TTC549 (cell line): ENCODE measurements around the gene SEC23A.
"Not testable (repeated sequence)": the region's sequence is repeated elsewhere in the genome, so short reads cannot be mapped to it uniquely, and the experiment has no call there.

Source experiments
- FAIRE-seq: peaks from 2 replicates; lab custom pipeline; 2012; peaks lifted over from hg19 to GRCh38; lab: Jason Lieb, UNC

SEC23A gene

GRCh38 chr14:39029789-39030188 lies 73.2 kb downstream of the SEC23A start:
- FAIRE-seq: no peak

- no peak for FAIRE-seq
These were observed 74.4 kb downstream of the SEC23A start for GRCh38 chr14:39028620-39029019.

GRCh38 chr14:39025810-39026627 lies 77.0 kb downstream of the SEC23A start:
- no peak for FAIRE-seq

GRCh38 chr14:39025250-39025809 lies 77.7 kb downstream of the SEC23A start:
- no peak for FAIRE-seq

- FAIRE-seq: no peak
These were observed 78.8 kb downstream of the SEC23A start for GRCh38 chr14:39023939-39024871.

DNA sequence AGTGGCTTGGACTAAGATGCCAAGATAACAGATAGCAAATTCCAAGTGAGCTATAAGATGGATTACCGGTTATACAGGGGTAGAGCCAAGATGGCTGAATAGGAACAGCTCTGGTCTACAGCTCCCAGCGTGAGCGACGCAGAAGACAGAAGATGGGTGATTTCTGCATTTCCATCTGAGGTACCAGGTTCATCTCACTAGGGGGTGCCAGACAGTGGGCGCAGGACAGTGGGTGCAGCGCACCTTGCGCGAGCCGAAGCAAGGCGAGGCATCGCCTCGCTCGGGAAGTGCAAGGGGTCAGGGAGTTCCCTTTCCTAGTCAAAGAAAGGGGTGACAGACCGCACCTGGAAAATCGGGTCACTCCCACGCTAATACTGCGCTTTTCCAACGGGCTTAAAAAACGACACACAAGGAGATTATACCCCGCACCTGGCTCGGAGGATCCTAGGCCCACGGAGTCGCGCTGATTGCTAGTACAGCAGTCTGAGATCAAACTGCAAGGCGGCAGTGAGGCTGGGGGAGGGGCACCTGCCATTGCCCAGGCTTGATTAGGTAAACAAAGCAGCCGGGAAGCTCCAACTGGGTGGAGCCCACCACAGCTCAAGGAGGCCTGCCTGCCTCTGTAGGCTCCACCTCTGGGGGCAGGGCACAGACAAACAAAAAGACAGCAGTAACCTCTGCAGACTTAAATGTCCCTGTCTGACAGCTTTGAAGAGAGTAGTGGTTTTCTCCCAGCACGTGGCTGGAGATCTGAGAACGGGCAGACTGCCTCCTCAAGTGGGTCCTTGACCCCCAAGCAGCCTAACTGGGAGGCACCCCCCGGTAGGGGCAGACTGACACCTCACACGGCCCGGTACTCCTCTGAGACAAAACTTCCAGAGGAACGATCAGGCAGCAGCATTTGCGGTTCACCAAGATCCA lies 85.7 kb downstream of the SEC23A start:
- not testable (repeated sequence) for FAIRE-seq

- FAIRE-seq: no peak
These were observed 86.3 kb downstream of the SEC23A start for GRCh38 chr14:39016733-39017095.

- no peak for FAIRE-seq
These were observed 87.0 kb downstream of the SEC23A start for GRCh38 chr14:39015964-39016577.

DNA sequence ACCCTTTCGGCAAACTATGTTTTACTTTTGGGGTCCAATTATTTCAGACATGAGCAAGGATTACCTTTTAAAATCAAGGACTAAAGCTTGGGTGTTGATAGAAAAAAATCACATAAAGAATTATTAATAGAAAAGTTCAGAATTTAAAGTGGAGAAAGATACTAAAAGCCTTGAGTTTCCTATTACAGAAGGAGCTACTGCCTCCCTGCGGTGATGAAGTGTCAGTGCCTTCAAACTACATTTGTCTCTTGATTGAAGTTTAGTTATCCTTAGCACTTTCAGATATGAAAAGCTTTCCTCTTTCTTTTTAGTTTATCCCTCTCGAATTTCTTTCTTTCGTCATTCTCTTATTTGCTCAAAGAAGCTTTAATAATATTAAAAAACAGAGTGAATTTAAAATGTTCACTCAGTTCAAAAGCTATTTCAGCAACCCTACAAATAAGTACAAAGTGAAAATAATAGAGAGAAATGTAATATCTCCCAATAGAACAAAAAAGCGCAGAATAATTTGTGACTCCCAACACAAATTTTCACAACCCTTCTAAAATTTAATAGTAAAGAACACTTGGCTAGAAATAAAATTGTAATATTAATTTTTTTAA lies 87.6 kb downstream of the SEC23A start:
- peak; percentile 87 for FAIRE-seq

DNA sequence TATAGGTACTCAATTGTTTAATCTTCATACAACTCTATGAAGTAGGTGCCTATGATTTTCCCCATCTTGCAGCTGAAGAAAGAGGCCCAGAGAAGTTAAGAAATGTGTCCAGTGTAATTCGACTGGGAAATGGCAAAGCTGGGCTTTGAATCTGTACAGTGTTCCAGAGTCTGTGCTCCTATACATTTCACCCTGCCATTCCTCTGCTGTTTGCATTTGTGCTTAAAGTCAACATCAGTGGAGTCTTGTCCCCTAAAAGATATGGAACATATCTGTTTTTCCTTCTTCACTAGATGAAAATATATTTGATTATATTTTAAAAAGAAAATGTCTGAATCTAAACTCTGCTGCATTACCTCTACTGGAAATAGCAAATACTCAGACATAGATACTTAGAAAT lies 88.6 kb downstream of the SEC23A start:
- FAIRE-seq: no peak

DNA sequence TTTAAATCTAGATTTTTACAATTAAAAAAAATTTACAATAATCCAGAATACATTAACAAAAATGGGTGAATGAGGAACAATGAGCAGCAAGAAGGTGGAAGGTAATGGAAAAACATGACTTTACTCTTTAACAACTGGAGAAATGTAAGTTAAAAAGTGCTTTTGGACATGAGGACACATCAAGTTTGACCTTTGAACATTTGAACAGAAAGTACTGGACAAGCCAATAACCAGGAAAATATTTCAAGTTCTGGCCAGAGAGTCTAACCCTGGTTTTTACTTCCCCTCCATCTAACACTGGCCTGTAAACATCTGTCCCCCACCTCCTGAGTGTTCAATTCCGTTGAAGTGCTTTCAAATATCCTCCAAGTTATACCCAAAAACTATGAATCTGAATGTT lies 94.1 kb downstream of the SEC23A start:
- FAIRE-seq: not testable (repeated sequence)

GRCh38 chr14:39006721-39007410 lies 96.2 kb downstream of the SEC23A start:
- no peak for FAIRE-seq

- no peak for FAIRE-seq
These were observed 97.8 kb downstream of the SEC23A start for GRCh38 chr14:39005044-39005880.

DNA sequence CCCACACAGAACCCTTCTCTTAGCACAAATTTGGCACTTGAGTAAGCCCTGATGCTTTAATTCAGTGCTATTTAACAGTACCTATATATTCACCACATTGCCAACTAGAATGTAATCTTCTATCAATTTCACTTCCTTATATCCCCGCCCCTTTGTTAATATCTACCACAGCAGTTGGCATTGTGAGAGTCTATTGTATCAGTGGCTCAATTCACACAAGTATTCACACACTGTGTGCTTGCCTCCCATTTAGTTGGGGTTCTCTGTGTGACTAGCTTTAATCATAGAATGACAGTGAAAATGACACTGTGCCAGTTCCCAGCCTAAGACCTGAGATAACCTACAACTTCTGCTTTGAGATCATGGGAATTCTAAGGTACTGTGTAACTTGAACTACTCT lies 103.1 kb downstream of the SEC23A start:
- no peak for FAIRE-seq

GRCh38 chr14:38994731-38995130 lies 108.3 kb downstream of the SEC23A start:
- FAIRE-seq: no peak

GRCh38 chr14:38993981-38994380 lies 109.1 kb downstream of the SEC23A start:
- no peak for FAIRE-seq

DNA sequence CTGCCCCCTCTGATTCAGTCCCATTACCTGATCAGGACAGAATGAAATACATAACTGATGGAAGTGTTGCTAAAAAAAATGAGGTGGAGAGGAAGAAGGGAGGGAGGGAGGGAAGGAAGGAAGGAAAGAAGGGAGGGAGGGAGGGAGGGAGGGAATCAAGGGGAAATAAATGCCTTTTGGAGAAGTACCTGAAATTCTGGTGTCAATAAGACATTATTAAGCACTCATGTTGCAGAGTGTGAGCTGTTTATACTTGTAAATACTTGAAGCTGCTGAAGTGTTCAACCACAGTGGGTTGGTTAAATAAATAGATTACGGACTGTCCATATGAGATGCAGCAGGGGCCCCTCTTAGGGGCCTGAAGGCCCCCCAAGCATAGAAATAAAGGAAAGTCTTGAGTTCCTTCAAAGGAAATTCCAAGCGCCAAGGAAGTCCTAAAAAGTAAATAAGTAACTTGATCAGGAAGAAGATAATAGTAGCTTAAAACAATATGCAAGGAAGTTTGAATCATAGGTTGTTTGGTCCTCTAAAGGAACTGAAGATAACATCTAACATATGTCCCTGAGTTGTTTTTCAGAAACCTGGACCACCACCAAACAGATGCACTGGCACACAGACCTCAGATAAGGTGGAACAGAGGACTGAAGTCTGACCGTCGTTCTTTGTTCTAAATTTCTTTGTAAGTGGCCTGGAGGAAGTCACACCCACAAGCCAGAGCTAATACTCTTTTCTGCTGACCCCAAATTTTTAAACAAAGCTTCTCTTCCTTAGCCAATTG lies 110.8 kb downstream of the SEC23A start:
- FAIRE-seq: no peak

DNA sequence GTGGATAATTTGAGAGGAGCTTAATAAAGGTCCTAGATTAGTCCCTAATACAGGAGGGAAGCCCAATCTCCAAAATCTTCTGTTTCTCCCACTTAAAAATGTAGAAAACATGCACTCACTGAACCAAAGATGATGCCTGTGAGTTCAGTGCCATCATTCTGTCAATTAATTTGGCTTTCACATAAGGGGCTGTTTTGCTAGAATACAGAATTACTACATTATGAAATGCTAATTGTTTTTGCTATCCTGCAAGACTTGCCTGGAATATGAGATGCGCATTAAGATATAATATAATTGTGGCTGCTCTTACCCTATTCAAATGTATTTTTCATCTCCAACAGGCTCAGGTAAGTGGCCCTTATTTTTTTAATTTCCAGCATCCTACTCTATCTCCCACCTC lies 111.7 kb downstream of the SEC23A start:
- no peak for FAIRE-seq
